NOMO-1 (cell line): ENCODE measurements around the gene UNKL.

Experiments used
- DNase-seq, 2 experiments: peaks; one replicate each; lab custom pipeline; 2025; ENCODE audit not compliant: unreplicated experiment in 2 of 2; lab: John Stamatoyannopoulos, UW

Gene UNKL

GRCh38 chr16:1414532-1415260 is at the start of gene UNKL:
Gene UNKL, minus strand, starts transcription at chr16:1414704. Its CDS starts 13 bp downstream, at chr16:1414691.
- DNase-seq: peak; percentile 30 to 33

GRCh38 chr16:1461146-1461545 is 46.6 kb upstream of the UNKL start:
- DNase-seq: no peak

- DNase-seq: no peak
Measured at GRCh38 chr16:1460602-1461138, 46.2 kb upstream of the UNKL start.

DNA sequence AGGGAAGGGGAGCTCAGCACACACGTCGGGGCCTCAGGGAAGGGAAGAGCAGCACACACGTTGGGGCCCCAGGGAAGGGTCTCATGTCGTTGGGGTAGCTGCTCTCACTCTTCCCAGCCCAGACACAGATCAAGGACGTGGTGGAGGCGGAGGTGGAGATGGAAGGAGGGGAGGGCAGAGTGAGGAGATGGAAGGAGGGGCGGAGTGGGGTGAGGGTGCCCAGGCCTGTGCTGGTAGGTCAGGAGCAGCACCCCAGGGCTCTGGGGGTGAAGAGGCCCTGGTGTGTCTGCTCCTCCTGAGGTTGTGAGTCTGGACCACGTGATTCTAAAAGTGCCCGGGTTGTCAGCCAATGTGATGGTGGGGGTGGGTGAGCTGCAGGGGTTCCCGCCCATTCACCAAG is 45.5 kb upstream of the UNKL start:
- no peak for DNase-seq

- no peak for DNase-seq
Measured at GRCh38 chr16:1458977-1459341, 44.5 kb upstream of the UNKL start.

DNA sequence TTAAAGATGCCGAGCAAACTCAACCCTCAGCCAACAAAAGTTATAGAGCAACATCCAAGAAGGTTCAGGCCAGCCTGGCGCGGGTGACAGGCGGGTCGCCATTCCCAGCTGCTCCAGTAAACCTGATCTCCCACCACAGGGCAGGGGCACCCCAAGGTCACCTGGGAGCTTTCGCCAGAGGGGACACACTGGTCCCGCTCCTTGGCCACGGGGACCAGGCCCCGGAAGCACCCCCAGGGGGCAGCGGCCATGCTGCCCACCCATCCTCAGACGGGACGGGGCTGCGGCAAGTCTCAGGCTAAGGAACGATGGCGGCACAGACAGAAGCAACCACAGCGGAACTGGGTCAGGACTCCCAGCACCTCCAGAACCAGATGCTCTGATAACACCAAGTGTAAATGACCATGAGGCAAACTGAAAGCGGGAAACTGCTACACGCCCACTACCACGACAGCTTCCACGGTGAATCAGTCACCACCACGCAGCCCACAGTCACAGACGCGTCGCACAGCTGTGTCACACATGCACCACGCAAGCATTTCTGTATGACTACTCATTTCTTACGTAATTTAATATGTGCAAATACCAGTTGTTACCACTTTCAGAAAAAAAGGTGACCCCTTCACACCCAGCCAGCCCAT is 44.0 kb upstream of the UNKL start:
- no peak for DNase-seq

- no peak for DNase-seq
Measured at GRCh38 chr16:1457489-1458245, 43.2 kb upstream of the UNKL start.

GRCh38 chr16:1456951-1457350 is 42.4 kb upstream of the UNKL start:
- DNase-seq: no peak

GRCh38 chr16:1455190-1456171 is 41.0 kb upstream of the UNKL start:
- DNase-seq: no peak

DNA sequence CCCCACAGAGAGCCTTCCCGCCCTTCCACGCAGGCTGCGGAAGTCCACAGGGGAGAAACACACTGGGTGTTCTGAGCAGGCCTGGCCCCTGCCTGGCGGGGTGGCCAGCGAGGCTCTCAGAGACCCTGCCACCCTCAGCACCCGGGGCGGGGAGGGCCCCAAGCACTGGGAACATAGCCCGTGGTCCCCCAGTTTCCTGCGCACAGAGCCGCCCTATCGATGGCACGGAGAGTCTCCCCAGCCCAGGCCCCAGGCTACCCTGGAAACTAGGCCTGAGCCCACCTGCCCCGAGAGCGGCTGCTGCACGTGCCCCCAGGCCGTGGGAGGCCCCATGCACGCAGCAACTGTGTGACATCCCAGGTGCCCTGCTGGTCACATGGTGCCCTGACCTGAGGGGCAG is 40.1 kb upstream of the UNKL start:
- no peak for DNase-seq

GRCh38 chr16:1453316-1453715 is 38.8 kb upstream of the UNKL start:
- no peak for DNase-seq

DNA sequence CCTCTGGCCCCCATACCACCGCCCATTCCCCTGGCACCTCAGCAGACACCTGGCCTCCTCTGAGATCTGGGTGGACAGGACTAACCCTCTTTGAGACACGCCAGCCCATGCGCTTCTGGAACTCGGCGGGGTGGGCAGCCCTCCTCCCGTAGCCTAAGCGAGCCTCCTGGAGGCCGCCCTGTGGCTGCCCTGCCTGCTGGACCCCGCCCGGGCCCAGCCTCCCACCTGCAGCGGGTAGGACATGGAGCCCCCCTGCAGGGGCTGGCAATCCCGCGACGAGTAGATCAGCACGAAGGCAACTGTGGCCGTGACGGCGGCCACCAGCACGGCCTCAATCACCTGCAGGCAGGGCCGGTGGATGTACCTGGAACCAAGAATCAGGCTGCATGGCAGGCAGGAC is 38.0 kb upstream of the UNKL start:
- no peak for DNase-seq

DNA sequence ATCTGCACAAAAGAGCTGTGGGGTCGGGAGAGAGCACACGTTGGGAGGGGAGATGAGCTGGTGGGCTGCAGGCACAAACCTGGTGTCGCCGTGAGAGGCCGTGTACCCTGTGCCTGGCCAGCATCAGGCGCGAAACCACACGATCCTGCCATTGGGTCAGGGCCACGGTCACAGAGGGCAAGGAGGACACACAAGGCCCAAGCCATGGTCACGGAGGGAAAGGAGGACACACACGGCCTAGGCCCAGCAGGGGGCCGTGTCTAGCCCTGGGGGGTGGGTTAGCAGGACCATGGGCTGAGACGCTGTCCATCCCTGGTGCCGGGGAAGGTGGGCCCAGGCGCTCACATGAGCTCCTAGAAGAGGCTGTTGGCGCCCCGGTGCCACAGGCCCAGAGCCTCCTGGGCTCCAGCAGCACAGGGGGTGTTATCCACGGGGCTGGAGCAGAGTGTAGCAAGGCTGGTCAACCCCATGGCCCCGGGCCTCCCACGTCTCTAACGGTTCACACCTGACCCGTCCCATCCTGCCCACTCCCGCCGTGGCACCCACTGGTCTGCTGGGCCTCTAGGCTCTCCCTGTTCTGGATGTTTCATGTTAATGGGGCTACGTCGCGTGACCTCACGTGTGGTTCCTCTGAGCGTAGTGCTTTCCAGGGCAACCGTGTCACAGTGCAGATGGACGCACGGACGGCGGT is 37.3 kb upstream of the UNKL start:
- DNase-seq: no peak

GRCh38 chr16:1450841-1451240 is 36.3 kb upstream of the UNKL start:
- no peak for DNase-seq

DNA sequence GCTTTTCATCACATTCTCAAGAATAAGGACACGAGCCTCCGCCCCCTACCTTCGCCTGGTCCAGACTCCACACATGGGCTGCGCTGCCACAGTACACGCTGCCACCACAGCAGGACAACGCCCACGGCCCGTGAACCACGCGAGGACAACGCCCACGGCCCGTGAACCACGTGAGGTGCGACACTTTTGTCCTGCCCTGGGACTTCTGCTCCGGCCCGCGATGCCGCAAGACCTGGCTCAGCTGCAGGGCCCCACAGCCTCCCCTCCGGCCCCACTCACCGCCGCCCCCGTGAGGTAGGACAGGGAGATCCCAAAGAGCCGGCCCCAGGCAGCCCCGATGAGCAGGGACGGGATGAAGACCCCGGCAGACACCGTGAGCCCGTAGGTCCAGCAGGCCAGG is 35.7 kb upstream of the UNKL start:
- no peak for DNase-seq

DNA sequence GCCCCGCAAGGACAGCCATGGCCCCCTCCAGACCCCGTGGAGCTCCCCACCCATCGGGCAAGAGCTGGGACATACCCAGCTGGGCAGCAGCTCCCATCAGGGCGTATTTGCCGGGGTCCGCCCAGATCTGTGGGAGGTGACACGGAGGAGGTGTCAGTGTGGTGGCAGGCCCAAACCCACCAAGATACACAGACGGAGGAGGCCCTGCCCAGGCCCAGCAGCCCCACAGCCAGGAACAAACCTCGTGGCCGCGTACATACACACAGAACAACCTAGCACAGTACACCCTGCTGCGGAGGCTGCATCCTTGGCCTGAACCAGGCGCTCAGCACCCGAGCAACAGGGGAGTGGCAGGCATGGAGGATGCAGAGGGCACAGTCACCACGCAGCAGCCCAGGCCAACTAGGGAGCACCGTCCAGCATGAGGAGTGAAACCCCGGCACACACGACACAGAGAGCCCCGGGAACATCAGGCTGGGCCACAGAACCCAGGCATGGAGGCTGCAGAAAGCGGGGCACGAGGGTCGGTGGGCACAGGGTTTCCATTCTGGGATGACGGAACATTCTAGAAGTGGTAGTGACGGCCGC is 34.8 kb upstream of the UNKL start:
- no peak for DNase-seq

GRCh38 chr16:1448536-1449116 is 34.1 kb upstream of the UNKL start:
- DNase-seq: no peak

- DNase-seq: no peak
Measured at GRCh38 chr16:1447965-1448364, 33.5 kb upstream of the UNKL start.
